ENCODE data around the gene KCTD17.

GRCh38 chr22:37049224-37049623 lies 2.3 kb upstream of the KCTD17 start:
- TF ChIP-seq FOXS1 (CRISPR knock-in tag; IDR thresholded peaks at IDR 0.05) (no peak), RAD21 (conservative IDR thresholded peaks at IDR 0.05 in 1 of 2, IDR thresholded peaks at IDR 0.05 in 1 of 2) (no peak)
- TF ChIP-seq, protein P1, sequence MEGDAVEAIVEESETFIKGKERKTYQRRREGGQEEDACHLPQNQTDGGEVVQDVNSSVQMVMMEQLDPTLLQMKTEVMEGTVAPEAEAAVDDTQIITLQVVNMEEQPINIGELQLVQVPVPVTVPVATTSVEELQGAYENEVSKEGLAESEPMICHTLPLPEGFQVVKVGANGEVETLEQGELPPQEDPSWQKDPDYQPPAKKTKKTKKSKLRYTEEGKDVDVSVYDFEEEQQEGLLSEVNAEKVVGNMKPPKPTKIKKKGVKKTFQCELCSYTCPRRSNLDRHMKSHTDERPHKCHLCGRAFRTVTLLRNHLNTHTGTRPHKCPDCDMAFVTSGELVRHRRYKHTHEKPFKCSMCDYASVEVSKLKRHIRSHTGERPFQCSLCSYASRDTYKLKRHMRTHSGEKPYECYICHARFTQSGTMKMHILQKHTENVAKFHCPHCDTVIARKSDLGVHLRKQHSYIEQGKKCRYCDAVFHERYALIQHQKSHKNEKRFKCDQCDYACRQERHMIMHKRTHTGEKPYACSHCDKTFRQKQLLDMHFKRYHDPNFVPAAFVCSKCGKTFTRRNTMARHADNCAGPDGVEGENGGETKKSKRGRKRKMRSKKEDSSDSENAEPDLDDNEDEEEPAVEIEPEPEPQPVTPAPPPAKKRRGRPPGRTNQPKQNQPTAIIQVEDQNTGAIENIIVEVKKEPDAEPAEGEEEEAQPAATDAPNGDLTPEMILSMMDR (IDR thresholded peaks at IDR 0.05), result no peak

All from A549 (cell line).